Thymus (tissue), 14 donors: ENCODE data around the gene GPALPP1. TPM values are rescaled to one million over a fixed set of nuclear protein-coding genes. Genes with fewer than 3 reads are reported as not detected.
"Not testable (repeated sequence)": the region's sequence is repeated elsewhere in the genome, so short reads cannot be mapped to it uniquely, and the experiment has no call there.

Experiments used
- DNase-seq, 9 donors: peaks; one replicate each; pipeline ENCODE4 v3.0.0-alpha.2; 2013; ENCODE audit warnings: low spot score in 9 of 9, low read depth in 6 of 9, missing footprints in 1 of 9
- H3K27ac ChIP-seq, 2 donors: one replicate each; pipeline ENCODE4 v1.5.1; 2013; ENCODE audit warnings: control low read depth in 1 of 2, low read depth in 1 of 2, low read length in 1 of 2, mild to moderate bottlenecking in 1 of 2, moderate library complexity in 1 of 2
- H3K27me3 ChIP-seq, 2 donors: one replicate each; pipeline ENCODE4 v1.5.1; 2013; ENCODE audit warnings: low read length in 1 of 2; ENCODE audit not compliant: control insufficient read depth in 2 of 2, insufficient read depth in 1 of 2
- H3K36me3 ChIP-seq, 2 donors: one replicate each; pipeline ENCODE4 v1.5.1; 2013; ENCODE audit warnings: low read length in 1 of 2, mild to moderate bottlenecking in 1 of 2, moderate library complexity in 1 of 2; ENCODE audit not compliant: control insufficient read depth in 2 of 2, insufficient read depth in 2 of 2
- H3K4me1 ChIP-seq, 2 donors: one replicate each; pipeline ENCODE4 v1.5.1; 2013; ENCODE audit warnings: low read length in 2 of 2; ENCODE audit not compliant: control insufficient read depth in 2 of 2, insufficient read depth in 2 of 2
- H3K4me3 ChIP-seq, 2 donors: one replicate each; pipeline ENCODE4 v1.5.1; 2013; ENCODE audit warnings: low read length in 2 of 2, control low read depth in 1 of 2, mild to moderate bottlenecking in 1 of 2
- H3K9me3 ChIP-seq, 2 donors: one replicate each; pipeline ENCODE4 v1.5.1; 2013; ENCODE audit warnings: low read length in 1 of 2, mild to moderate bottlenecking in 1 of 2; ENCODE audit not compliant: control insufficient read depth in 2 of 2, insufficient read depth in 1 of 2
- WGBS: extraction: QIAGEN DNeasy Blood & Tissue Kit; methylation state at CpG from one replicate; pipeline ENCODE4 v1.1.7; 2013; 5-methylcytosine and 5-hydroxymethylcytosine counted together
- long read RNA-seq, 10 donors: transcript quantifications; one replicate each; lab custom pipeline, GENCODE V29; 2026
- polyA plus RNA-seq: library from polyadenylated mRNA; stranded (reverse); fragments of 200-250 nt; gene quantifications from one replicate; pipeline ENCODE4 v1.2.3, GENCODE V29; 2013
- total RNA-seq: library from RNA; stranded (reverse); fragments of 120-200 nt; gene quantifications from one replicate; pipeline ENCODE4 v1.2.4, GENCODE V29; 2013
- donor health status: healthy.

GPALPP1 gene
- 38.7 TPM for total RNA-seq
- 18.2 TPM for polyA plus RNA-seq
- long read RNA-seq, donor 1, partial matches to known transcripts = 0 of 1 reads
- long read RNA-seq, donor 1, other reads (novel, unspliced or antisense) = 0 of 1 reads
- long read RNA-seq, donor 2 = 0 reads
- long read RNA-seq, donor 3, transcript GPALPP1-203 (8 exons, 1,393 nt) = major isoform, 7 of 7 reads
- long read RNA-seq, donor 3, partial matches to known transcripts = 0 of 7 reads
- long read RNA-seq, donor 3, other reads (novel, unspliced or antisense) = 0 of 7 reads
- long read RNA-seq, donor 4, partial matches to known transcripts = 0 of 4 reads
- long read RNA-seq, donor 4, other reads (novel, unspliced or antisense) = 0 of 4 reads
- long read RNA-seq, donor 5, transcript GPALPP1-203 (8 exons, 1,393 nt) = major isoform, 5 of 19 reads
- long read RNA-seq, donor 5, partial matches to known transcripts = 7 of 19 reads
- long read RNA-seq, donor 5, other reads (novel, unspliced or antisense) = 0 of 19 reads
- long read RNA-seq, donor 6, partial matches to known transcripts = 0 of 5 reads
- long read RNA-seq, donor 6, other reads (novel, unspliced or antisense) = 0 of 5 reads
- long read RNA-seq, donor 7, partial matches to known transcripts = 0 of 6 reads
- long read RNA-seq, donor 7, other reads (novel, unspliced or antisense) = 0 of 6 reads
- long read RNA-seq, donor 8, partial matches to known transcripts = 0 of 3 reads
- long read RNA-seq, donor 8, other reads (novel, unspliced or antisense) = 0 of 3 reads
- long read RNA-seq, donor 9, partial matches to known transcripts = 0 of 5 reads
- long read RNA-seq, donor 9, other reads (novel, unspliced or antisense) = 0 of 5 reads
- long read RNA-seq, donor 10, transcript GPALPP1-203 (8 exons, 1,393 nt) = major isoform, 7 of 9 reads
- long read RNA-seq, donor 10, partial matches to known transcripts = 0 of 9 reads
- long read RNA-seq, donor 10, other reads (novel, unspliced or antisense) = 0 of 9 reads

GRCh38 chr13:44989071-44989889 lies at the start of gene GPALPP1, which contains the start of gene NUFIP1:
GPALPP1 (plus strand) TSS chr13:44989538; CDS start chr13:44989655, 117 bp downstream.
NUFIP1 (minus strand) TSS chr13:44989471; CDS start chr13:44989436, 35 bp downstream.
- Histone ChIP-seq H3K9me3 (no peaks in the 10 kb centered on the region), H3K36me3 (peaks cover 0 to 7% of the 10 kb centered on the region in 2 donors), H3K4me3 (peak within 1 kb of the TSS; percentile 70 to 91), H3K4me1 (peaks cover 15 to 18% of the 10 kb centered on the region in 2 donors), H3K27me3 (no peaks in the 10 kb centered on the region), H3K27ac (peak within 1 kb of the TSS; percentile 72 to 74)
- peak; percentile 76 to 96 (median 88) for DNase-seq
- WGBS = under 1% methylated on average over 66 of the region's 66 CpGs

- not testable (repeated sequence) for H3K27ac ChIP-seq, H3K36me3 ChIP-seq, H3K4me1 ChIP-seq, H3K4me3 ChIP-seq, H3K27me3 ChIP-seq, H3K9me3 ChIP-seq, DNase-seq
- WGBS = 97% methylated on average over 4 of the region's 4 CpGs
These were observed 45.9 kb upstream of the GPALPP1 start for GRCh38 chr13:44943411-44943810.

- Histone ChIP-seq H3K27ac (no peak overlapping the region), H3K27me3 (no peaks in the 10 kb centered on the region), H3K4me1 (no peaks in the 10 kb centered on the region), H3K36me3 (no peaks in the 10 kb centered on the region), H3K9me3 (no peaks in the 10 kb centered on the region), H3K4me3 (no peak overlapping the region)
- no peak for DNase-seq
These were observed 38.2 kb upstream of the GPALPP1 start for GRCh38 chr13:44951184-44951583.

GRCh38 chr13:44952671-44953070 lies 36.7 kb upstream of the GPALPP1 start:
- H3K27ac ChIP-seq = no peak overlapping the region
- H3K36me3 ChIP-seq = no peaks in the 10 kb centered on the region
- H3K4me3 ChIP-seq = no peak overlapping the region
- WGBS = 96% methylated on average over 2 of the region's 2 CpGs
- H3K27me3 ChIP-seq = no peaks in the 10 kb centered on the region
- DNase-seq = no peak
- H3K4me1 ChIP-seq = no peaks in the 10 kb centered on the region
- H3K9me3 ChIP-seq = no peaks in the 10 kb centered on the region

- H3K27me3 ChIP-seq = no peaks in the 10 kb centered on the region
- no peak for DNase-seq
- no peaks in the 10 kb centered on the region for H3K9me3 ChIP-seq
- H3K4me1 ChIP-seq = no peaks in the 10 kb centered on the region
- no peak overlapping the region for H3K4me3 ChIP-seq
- no peaks in the 10 kb centered on the region for H3K36me3 ChIP-seq
- H3K27ac ChIP-seq = no peak overlapping the region
- over 99% methylated on average over 7 of the region's 7 CpGs for WGBS
These were observed 35.1 kb upstream of the GPALPP1 start for GRCh38 chr13:44954224-44954623.

GRCh38 chr13:44955406-44955805 lies 33.9 kb upstream of the GPALPP1 start:
- no peaks in the 10 kb centered on the region for H3K27me3 ChIP-seq
- DNase-seq = no peak
- no peak overlapping the region for H3K27ac ChIP-seq
- H3K9me3 ChIP-seq = no peaks in the 10 kb centered on the region
- no peak overlapping the region for H3K4me3 ChIP-seq
- no peaks in the 10 kb centered on the region for H3K36me3 ChIP-seq
- no peaks in the 10 kb centered on the region for H3K4me1 ChIP-seq
- 94% methylated on average over 3 of the region's 3 CpGs for WGBS

- no peaks in the 10 kb centered on the region for H3K27me3 ChIP-seq
- H3K4me3 ChIP-seq = no peak overlapping the region
- H3K27ac ChIP-seq = no peak overlapping the region
- WGBS = 97% methylated on average over 2 of the region's 2 CpGs
- H3K9me3 ChIP-seq = peaks cover 2 to 4% of the 10 kb centered on the region in 2 donors
- DNase-seq = no peak
- H3K4me1 ChIP-seq = no peaks in the 10 kb centered on the region
- peaks cover 14 to 24% of the 10 kb centered on the region in 2 donors for H3K36me3 ChIP-seq
These were observed 27.3 kb upstream of the GPALPP1 start for GRCh38 chr13:44961997-44962396.

GRCh38 chr13:44967704-44968433 lies 21.5 kb upstream of the GPALPP1 start:
- H3K27me3 ChIP-seq = no peaks in the 10 kb centered on the region
- H3K36me3 ChIP-seq = peaks cover 10 to 14% of the 10 kb centered on the region in 2 donors
- H3K27ac ChIP-seq = no peak overlapping the region
- no peaks in the 10 kb centered on the region for H3K4me1 ChIP-seq
- H3K4me3 ChIP-seq = no peak overlapping the region
- H3K9me3 ChIP-seq = no peaks in the 10 kb centered on the region
- no peak for DNase-seq
- 88% methylated on average over 3 of the region's 3 CpGs for WGBS
